ENCODE data around the gene FBXL22.

DNA sequence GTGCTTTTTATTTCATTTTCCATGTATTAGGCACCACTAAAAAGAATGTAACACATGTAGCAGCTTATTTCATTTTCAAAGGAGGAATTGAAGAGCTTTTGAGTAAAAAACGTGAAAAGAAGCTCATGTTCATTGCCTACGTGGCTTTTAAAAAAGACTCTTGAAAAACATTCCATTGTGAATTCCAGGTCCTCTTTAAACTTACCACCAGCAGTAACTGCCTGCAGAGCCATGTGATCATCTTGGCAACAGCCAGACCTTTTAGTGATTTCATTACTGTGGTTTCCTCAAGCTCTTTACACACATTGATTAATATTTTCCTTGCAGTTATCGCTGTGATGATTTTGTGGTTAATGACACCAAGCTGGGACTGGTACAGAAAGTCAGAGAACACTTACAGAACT lies 43.8 kb upstream of the FBXL22 start:
- TF ChIP-seq POLR2AphosphoS5 (IDR thresholded peaks at IDR 0.05) = no peak
- no peak for TF ChIP-seq EP300 (IDR thresholded peaks at IDR 0.05)
- TF ChIP-seq, protein P1, sequence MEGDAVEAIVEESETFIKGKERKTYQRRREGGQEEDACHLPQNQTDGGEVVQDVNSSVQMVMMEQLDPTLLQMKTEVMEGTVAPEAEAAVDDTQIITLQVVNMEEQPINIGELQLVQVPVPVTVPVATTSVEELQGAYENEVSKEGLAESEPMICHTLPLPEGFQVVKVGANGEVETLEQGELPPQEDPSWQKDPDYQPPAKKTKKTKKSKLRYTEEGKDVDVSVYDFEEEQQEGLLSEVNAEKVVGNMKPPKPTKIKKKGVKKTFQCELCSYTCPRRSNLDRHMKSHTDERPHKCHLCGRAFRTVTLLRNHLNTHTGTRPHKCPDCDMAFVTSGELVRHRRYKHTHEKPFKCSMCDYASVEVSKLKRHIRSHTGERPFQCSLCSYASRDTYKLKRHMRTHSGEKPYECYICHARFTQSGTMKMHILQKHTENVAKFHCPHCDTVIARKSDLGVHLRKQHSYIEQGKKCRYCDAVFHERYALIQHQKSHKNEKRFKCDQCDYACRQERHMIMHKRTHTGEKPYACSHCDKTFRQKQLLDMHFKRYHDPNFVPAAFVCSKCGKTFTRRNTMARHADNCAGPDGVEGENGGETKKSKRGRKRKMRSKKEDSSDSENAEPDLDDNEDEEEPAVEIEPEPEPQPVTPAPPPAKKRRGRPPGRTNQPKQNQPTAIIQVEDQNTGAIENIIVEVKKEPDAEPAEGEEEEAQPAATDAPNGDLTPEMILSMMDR (IDR thresholded peaks at IDR 0.05) = no peak

Data from gastroesophageal sphincter (tissue), 3 donors.